IMR-90 (cell line): ENCODE data around the gene PSAP. TPM values are rescaled to one million over a fixed set of nuclear protein-coding genes. Genes with fewer than 3 reads are reported as not detected.

ENCODE experiments used
- ATAC-seq: fragments of 200-7000 bp; cut with Tn5 transposase; 2 replicates; pipeline ENCODE4 v1.9.1; 2020; ENCODE audit warnings: low read depth, mild to moderate bottlenecking, moderate library complexity
- BruUV-seq: library from RNA; stranded (reverse); fragments of 400-500 nt; replicated peaks from 2 replicates; lab custom pipeline; 2021; lab: Mats Ljungman, UMichigan
- CTCF ChIA-PET: fragments of 300-600 bp; formaldehyde crosslinking; extraction: SDS; loops from one replicate; lab custom pipeline; 2021; ENCODE audit warnings: antibody characterized with exemption; lab: Yijun Ruan, JAX
- POLR2A ChIA-PET: fragments of 300-600 bp; sonication (Branson Sonifier 250); formaldehyde crosslinking; loops from one replicate; lab custom pipeline; 2022; ENCODE audit warnings: antibody characterized with exemption; ENCODE audit not compliant: unreplicated experiment; lab: Charles Lee
- DNase-seq: peaks from one replicate; pipeline ENCODE4 v3.0.0; 2013
- H2AFZ ChIP-seq: replicated peaks from 2 replicates; pipeline ENCODE3; 2013; ENCODE audit warnings: low read length, mild to moderate bottlenecking; ENCODE audit not compliant: poor library complexity
- H2AK5ac ChIP-seq: 2 replicates; pipeline ENCODE4 v1.6.1; 2013; ENCODE audit warnings: low read depth, low read length, inconsistent platforms
- H2AK9ac ChIP-seq: replicated peaks from 2 replicates; pipeline ENCODE3; 2013; ENCODE audit warnings: mild to moderate bottlenecking, low read depth, low read length, moderate library complexity; ENCODE audit not compliant: poor library complexity
- H2BK120ac ChIP-seq: 2 replicates; pipeline ENCODE4 v1.6.1; 2013; ENCODE audit warnings: low read depth, low read length, inconsistent platforms
- H2BK15ac ChIP-seq: 3 replicates; pipeline ENCODE4 v1.6.1; 2013; ENCODE audit warnings: low read depth, low read length, inconsistent platforms
- H2BK20ac ChIP-seq: 2 replicates; pipeline ENCODE4 v1.6.1; 2013; ENCODE audit warnings: low read depth, mild to moderate bottlenecking, inconsistent platforms, low read length, moderate library complexity
- H2BK5ac ChIP-seq: 2 replicates; pipeline ENCODE4 v1.6.1; 2013; ENCODE audit warnings: mild to moderate bottlenecking, low read depth, low read length, inconsistent platforms; ENCODE audit not compliant: poor library complexity, severe bottlenecking
- H3K14ac ChIP-seq: replicated peaks from 2 replicates; pipeline ENCODE4 v1.6.1; 2013; ENCODE audit warnings: low read depth, low read length, inconsistent platforms
- H3K18ac ChIP-seq: 2 replicates; pipeline ENCODE4 v1.6.1; 2013; ENCODE audit warnings: low read depth, low read length, control low read depth
- H3K23ac ChIP-seq: 2 replicates; pipeline ENCODE4 v1.6.1; 2013; ENCODE audit warnings: low read depth, low read length, inconsistent platforms
- H3K27ac ChIP-seq: 2 replicates; pipeline ENCODE4 v1.5.1; 2013; ENCODE audit warnings: mild to moderate bottlenecking, control low read depth, low read length; ENCODE audit not compliant: insufficient read depth
- H3K27me3 ChIP-seq: 2 replicates; pipeline ENCODE4 v1.6.1; 2013; ENCODE audit warnings: low read length; ENCODE audit not compliant: control insufficient read depth, insufficient read depth
- H3K36me3 ChIP-seq: 2 replicates; pipeline ENCODE4 v1.6.1; 2013; ENCODE audit warnings: low read length, mixed read lengths; ENCODE audit not compliant: control insufficient read depth, insufficient read depth
- H3K4ac ChIP-seq: 2 replicates; pipeline ENCODE4 v1.6.1; 2013; ENCODE audit warnings: low read depth, low read length, inconsistent platforms
- H3K4me1 ChIP-seq: 2 replicates; pipeline ENCODE4 v1.6.1; 2013; ENCODE audit warnings: low read length, mixed read lengths; ENCODE audit not compliant: control insufficient read depth, insufficient read depth
- H3K4me2 ChIP-seq: 2 replicates; pipeline ENCODE4 v1.6.1; 2013; ENCODE audit warnings: low read depth, mild to moderate bottlenecking, control low read depth, low read length, moderate library complexity
- H3K4me3 ChIP-seq: 2 replicates; pipeline ENCODE4 v1.5.1; 2013; ENCODE audit warnings: low read depth, mild to moderate bottlenecking, control low read depth, low read length, moderate library complexity; ENCODE audit not compliant: insufficient read depth
- H3K56ac ChIP-seq: 2 replicates; pipeline ENCODE4 v1.6.1; 2013; ENCODE audit warnings: low read length, inconsistent platforms; ENCODE audit not compliant: insufficient read depth; ENCODE audit errors: extremely low read depth
- H3K79me1 ChIP-seq, 2 experiments: 2 replicates each; pipeline ENCODE4 v1.6.1; 2013; ENCODE audit warnings: low read length in 2 of 2, inconsistent platforms in 1 of 2, low read depth in 1 of 2
- H3K9ac ChIP-seq: 2 replicates; pipeline ENCODE4 v1.6.1; 2013; ENCODE audit warnings: low read depth, low read length, control low read depth
- H3K9me1 ChIP-seq: 2 replicates; pipeline ENCODE4 v1.6.1; 2013; ENCODE audit warnings: low read length, inconsistent platforms; ENCODE audit not compliant: insufficient read depth
- H3K9me3 ChIP-seq: 2 replicates; pipeline ENCODE4 v1.6.1; 2013; ENCODE audit warnings: low read length; ENCODE audit not compliant: control insufficient read depth, insufficient read depth
- H4K20me1 ChIP-seq: 2 replicates; pipeline ENCODE4 v1.6.1; 2013; ENCODE audit warnings: low read length, inconsistent platforms; ENCODE audit not compliant: insufficient read depth
- H4K5ac ChIP-seq: 2 replicates; pipeline ENCODE4 v1.6.1; 2013; ENCODE audit warnings: mild to moderate bottlenecking, low read depth, low read length, control low read depth
- H4K8ac ChIP-seq, 2 experiments: 2 replicates each; pipeline ENCODE4 v1.6.1; 2013; ENCODE audit warnings: low read depth in 2 of 2, low read length in 2 of 2, control low read depth in 1 of 2, inconsistent platforms in 1 of 2
- H4K91ac ChIP-seq: 2 replicates; pipeline ENCODE4 v1.6.1; 2013; ENCODE audit warnings: low read depth, low read length, inconsistent platforms; ENCODE audit not compliant: insufficient read depth
- BHLHE40 ChIP-seq: fragments of 150-350 bp; IDR thresholded peaks from 2 replicates; pipeline ENCODE4 v1.6.1; 2016; ENCODE audit warnings: mild to moderate bottlenecking, low read depth, low read length
- RAD21 ChIP-seq: IDR thresholded peaks from 2 replicates; pipeline ENCODE4 v1.6.1; 2012; ENCODE audit warnings: low read length, improper control_type of control experiment
- WGBS, 2 experiments: methylation state at CpG; one replicate each; pipeline versions ENCODE4 v1.1.5 to v1.1.7; 2013; ENCODE audit warnings: missing lambda C conversion rate in 2 of 2; ENCODE audit not compliant: insufficient read length in 1 of 2; ENCODE audit errors: extremely low coverage in 2 of 2; 5-methylcytosine and 5-hydroxymethylcytosine counted together
- dilution Hi-C: fragments of 300-500 bp; cut with HindIII; formaldehyde crosslinking; loops from one replicate; pipeline ENCODE4 v1.14.3; 2018; ENCODE audit warnings: low sequenced_read_pairs; ENCODE audit not compliant: unreplicated experiment
- in situ Hi-C: fragments of 300-500 bp; cut with MboI; formaldehyde crosslinking; loops from 3 replicates; pipeline ENCODE4 v1.14.3; 2019; ENCODE audit warnings: low sequenced_read_pairs, inconsistent platforms, mixed read lengths
- intact Hi-C: fragments of 100-400 bp; cut with micrococcal nuclease; formaldehyde crosslinking; loops from 2 replicates; pipeline ENCODE4 v1.10.0; 2022
- polyA plus RNA-seq, 3 experiments: library from polyadenylated mRNA; depleted of rRNA; stranded (reverse); fragments of >200 nt; gene quantifications; 2 replicates each; pipeline ENCODE4 v1.2.3, GENCODE V29; 2012; ENCODE audit warnings: low replicate concordance in 1 of 3
- total RNA-seq: library from RNA; depleted of rRNA; stranded (reverse); fragments of >200 nt; gene quantifications from 2 replicates; pipeline ENCODE4 v1.2.3, GENCODE V29; 2012
- TF ChIP-seq, protein P1 (sequence below): conservative IDR thresholded peaks from 2 replicates; pipeline ENCODE4 v1.5.1; 2012; ENCODE audit warnings: mild to moderate bottlenecking, low read depth, low read length, improper control_type of control experiment

PSAP gene
- total and polyA plus RNA-seq, 2 of the 4 experiments (the other 2 are of a cell fraction) = 216 to 876 TPM

- no peak overlapping the region for H3K23ac ChIP-seq
- peaks cover 64% of the 10 kb centered on the region for H3K27me3 ChIP-seq
- H3K4me1 ChIP-seq = no peaks in the 10 kb centered on the region
- no peak overlapping the region for H4K5ac ChIP-seq
- no peaks in the 10 kb centered on the region for H4K20me1 ChIP-seq
- H3K18ac ChIP-seq = no peak overlapping the region
- H3K4ac ChIP-seq = no peak overlapping the region
- no peaks in the 10 kb centered on the region for H3K9me1 ChIP-seq
- H2BK120ac ChIP-seq = no peak overlapping the region
- no peak overlapping the region for H3K9ac ChIP-seq
- no peak overlapping the region for H2AK5ac ChIP-seq
- no peak overlapping the region for H2AK9ac ChIP-seq
- no peak overlapping the region for H2BK5ac ChIP-seq
- H3K4me2 ChIP-seq = no peak overlapping the region
- H3K79me1 ChIP-seq = no peaks in the 10 kb centered on the region
- ATAC-seq (no peak), DNase-seq (no peak)
- H3K4me3 ChIP-seq = no peak overlapping the region
- no peak overlapping the region for H3K56ac ChIP-seq
- H3K14ac ChIP-seq = no peak overlapping the region
- in situ Hi-C loops (no loop called here), dilution Hi-C loops (no loop called here), intact Hi-C loops (no loop called here)
- 76% methylated on average over 2 of the region's 17 CpGs; no CpG with 5 or more reads in 1 of the 2 experiments for WGBS, 2 experiments
- H3K9me3 ChIP-seq = no peaks in the 10 kb centered on the region
- H2BK15ac ChIP-seq = no peak overlapping the region
- no peak overlapping the region for H2AFZ ChIP-seq
- ChIA-PET CTCF (no interaction called here), POLR2A (interaction anchor here (0.5 kb wide), 1 partner anchor 535 kb away, joined by 16 read pairs; no protein-coding TSS in a partner anchor)
- no peaks in the 10 kb centered on the region for H3K36me3 ChIP-seq
- H4K91ac ChIP-seq = no peak overlapping the region
- no TSS peak for BruUV-seq
- TF ChIP-seq BHLHE40 (no peak), RAD21 (no peak)
- TF ChIP-seq, protein P1, sequence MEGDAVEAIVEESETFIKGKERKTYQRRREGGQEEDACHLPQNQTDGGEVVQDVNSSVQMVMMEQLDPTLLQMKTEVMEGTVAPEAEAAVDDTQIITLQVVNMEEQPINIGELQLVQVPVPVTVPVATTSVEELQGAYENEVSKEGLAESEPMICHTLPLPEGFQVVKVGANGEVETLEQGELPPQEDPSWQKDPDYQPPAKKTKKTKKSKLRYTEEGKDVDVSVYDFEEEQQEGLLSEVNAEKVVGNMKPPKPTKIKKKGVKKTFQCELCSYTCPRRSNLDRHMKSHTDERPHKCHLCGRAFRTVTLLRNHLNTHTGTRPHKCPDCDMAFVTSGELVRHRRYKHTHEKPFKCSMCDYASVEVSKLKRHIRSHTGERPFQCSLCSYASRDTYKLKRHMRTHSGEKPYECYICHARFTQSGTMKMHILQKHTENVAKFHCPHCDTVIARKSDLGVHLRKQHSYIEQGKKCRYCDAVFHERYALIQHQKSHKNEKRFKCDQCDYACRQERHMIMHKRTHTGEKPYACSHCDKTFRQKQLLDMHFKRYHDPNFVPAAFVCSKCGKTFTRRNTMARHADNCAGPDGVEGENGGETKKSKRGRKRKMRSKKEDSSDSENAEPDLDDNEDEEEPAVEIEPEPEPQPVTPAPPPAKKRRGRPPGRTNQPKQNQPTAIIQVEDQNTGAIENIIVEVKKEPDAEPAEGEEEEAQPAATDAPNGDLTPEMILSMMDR = no peak
- H2BK20ac ChIP-seq = no peak overlapping the region
- no peak overlapping the region for H3K27ac ChIP-seq
- H4K8ac ChIP-seq = no peak overlapping the region
Observed at GRCh38 chr10:71783917-71784678, 67.0 kb downstream of the PSAP start.
